CD4-positive, CD25-positive, alpha-beta regulatory T cell (primary cell): ENCODE results near the gene ZNF516. TPM values are rescaled to one million over a fixed set of nuclear protein-coding genes. Genes with fewer than 3 reads are reported as not detected.
A peak's percentile ranks its signal among the peaks of the same experiment; 100 is the strongest.

Source experiments
- ATAC-seq, 2 donors: fragments of 150-1000 bp; cut with Tn5 transposase; one replicate each; pipeline ENCODE4 v1.10.0; 2021; ENCODE audit warnings: low read depth in 2 of 2, moderate number of reproducible peaks in 2 of 2, moderate library complexity in 1 of 2
- DNase-seq, 3 donors: peaks; one replicate each; pipeline versions ENCODE4 v3.0.0 to v3.0.0-alpha.2; 2012 to 2022; ENCODE audit warnings: mixed read lengths in 1 of 3
- H3K27ac ChIP-seq: one replicate; pipeline ENCODE4 v1.7.0; 2013; ENCODE audit warnings: mild to moderate bottlenecking, low read length; ENCODE audit not compliant: insufficient read depth, poor library complexity, severe bottlenecking
- H3K27me3 ChIP-seq: one replicate; pipeline ENCODE4 v1.7.0; 2013; ENCODE audit warnings: low read length; ENCODE audit not compliant: control insufficient read depth, insufficient read depth
- H3K36me3 ChIP-seq: one replicate; pipeline ENCODE4 v1.7.0; 2013; ENCODE audit warnings: mild to moderate bottlenecking, low read length, moderate library complexity; ENCODE audit not compliant: control insufficient read depth, insufficient read depth
- H3K4me1 ChIP-seq: 2 replicates; pipeline ENCODE4 v1.7.0; 2013; ENCODE audit warnings: mild to moderate bottlenecking, low read length; ENCODE audit not compliant: insufficient read depth, control insufficient read depth, poor library complexity, severe bottlenecking
- H3K4me3 ChIP-seq: one replicate; pipeline ENCODE4 v1.7.0; 2013; ENCODE audit warnings: low read depth, mild to moderate bottlenecking, low read length, moderate library complexity
- H3K9me3 ChIP-seq, 2 experiments: 1 replicate in 1 of 2; 2 replicates in 1 of 2; pipeline ENCODE4 v1.7.0; 2013; ENCODE audit warnings: low read length in 2 of 2, mild to moderate bottlenecking in 1 of 2, moderate library complexity in 1 of 2; ENCODE audit not compliant: control insufficient read depth in 2 of 2
- H3K27ac Mint-ChIP-seq, 3 donors: one replicate each; pipeline ENCODE4 v1.8.0; 2020 to 2022; ENCODE audit warnings: mild to moderate bottlenecking in 3 of 3, mixed read lengths in 3 of 3, moderate library complexity in 2 of 3
- H3K27me3 Mint-ChIP-seq: one replicate; pipeline ENCODE4 v1.8.0; 2022; ENCODE audit warnings: mild to moderate bottlenecking, mixed read lengths
- H3K36me3 Mint-ChIP-seq: one replicate; pipeline ENCODE4 v1.8.0; 2020; ENCODE audit warnings: mixed read lengths
- H3K4me1 Mint-ChIP-seq, 4 donors: one replicate each; pipeline ENCODE4 v1.8.0; 2020 to 2022; ENCODE audit warnings: mixed read lengths in 4 of 4, mild to moderate bottlenecking in 1 of 4
- H3K4me3 Mint-ChIP-seq, 4 donors: one replicate each; pipeline ENCODE4 v1.8.0; 2020 to 2022; ENCODE audit warnings: mild to moderate bottlenecking in 4 of 4, mixed read lengths in 4 of 4, moderate library complexity in 3 of 4
- H3K9me3 Mint-ChIP-seq, 7 donors: one replicate each; pipeline ENCODE4 v1.8.0; 2020 to 2022; ENCODE audit warnings: mixed read lengths in 7 of 7, mild to moderate bottlenecking in 3 of 7, moderate library complexity in 2 of 7
- polyA plus RNA-seq, 4 donors: library from polyadenylated mRNA; unstranded; fragments of 300-500 nt; fragmentation: Illumina TruSeq; gene quantifications; one replicate each; pipeline ENCODE4 v1.2.3, GENCODE V29; 2021
- total RNA-seq: library from RNA; stranded (reverse); gene quantifications from one replicate; pipeline ENCODE4 v1.2.3, GENCODE V29; 2022

Gene ZNF516
- total and polyA plus RNA-seq, 5 donors from 2014 or later = 0.26 to 9.9 (median 0.57) TPM; not detected in 1

DNA sequence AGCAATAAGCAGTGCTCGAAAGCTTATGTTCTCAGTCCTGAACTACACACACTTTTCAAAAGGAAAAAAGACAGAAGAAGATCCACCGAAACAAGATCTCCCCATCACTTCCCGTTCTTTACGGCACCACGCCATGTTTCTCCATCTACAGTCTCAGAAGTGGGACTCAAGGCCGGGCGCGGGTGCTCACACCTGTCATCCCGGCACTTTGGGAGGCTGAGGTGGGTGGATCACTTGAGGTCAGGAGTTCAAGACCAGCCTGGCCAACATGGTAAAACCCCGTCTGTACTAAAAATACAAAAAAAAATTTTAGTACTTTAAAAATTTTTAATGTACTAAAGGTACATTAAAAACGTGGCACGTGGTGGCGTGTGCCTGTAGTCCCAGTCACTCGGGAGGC is 31.2 kb downstream of the ZNF516 start:
- peaks cover 2% of the 10 kb centered on the region for H3K4me1 ChIP-seq
- no peak for DNase-seq
- Mint-ChIP-seq H3K27me3 (no peaks in the 10 kb centered on the region), H3K27ac (no peak overlapping the region), H3K4me3 (no peak overlapping the region), H3K4me1 (peaks cover 0 to 20% (median 2%) of the 10 kb centered on the region in 4 donors), H3K9me3 (no peaks in the 10 kb centered on the region), H3K36me3 (no peaks in the 10 kb centered on the region)
- no peaks in the 10 kb centered on the region for H3K27me3 ChIP-seq
- no peak overlapping the region for H3K4me3 ChIP-seq
- ATAC-seq = no peak
- H3K36me3 ChIP-seq = no peaks in the 10 kb centered on the region
- no peaks in the 10 kb centered on the region for H3K9me3 ChIP-seq
- H3K27ac ChIP-seq = no peak overlapping the region

DNA sequence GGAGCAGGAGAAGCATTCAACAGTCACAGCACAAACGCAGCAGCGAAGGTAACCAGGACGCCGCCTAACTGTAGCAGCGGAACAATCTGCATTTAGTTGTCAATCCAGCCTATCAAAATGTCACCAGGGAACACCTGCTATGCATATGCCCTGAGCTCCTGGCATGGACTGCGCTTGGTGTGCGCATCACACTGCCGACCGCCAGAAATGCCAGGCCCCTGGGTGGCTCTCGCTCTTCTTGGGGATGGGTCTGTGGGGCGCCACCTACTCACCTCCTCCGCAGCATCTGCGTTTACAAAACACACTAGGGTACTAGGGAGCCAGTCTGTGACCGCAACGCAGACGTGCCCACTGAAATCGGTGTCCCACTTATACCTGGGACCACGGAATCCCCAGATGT is 31.7 kb downstream of the ZNF516 start:
- Histone ChIP-seq H3K9me3 (no peaks in the 10 kb centered on the region), H3K4me1 (peaks cover 2% of the 10 kb centered on the region), H3K27ac (no peak overlapping the region), H3K27me3 (no peaks in the 10 kb centered on the region), H3K36me3 (no peaks in the 10 kb centered on the region), H3K4me3 (no peak overlapping the region)
- Mint-ChIP-seq H3K27ac (no peak overlapping the region), H3K4me1 (peaks cover 0 to 17% (median 2%) of the 10 kb centered on the region in 4 donors), H3K4me3 (no peak overlapping the region), H3K36me3 (no peaks in the 10 kb centered on the region), H3K27me3 (no peaks in the 10 kb centered on the region), H3K9me3 (no peaks in the 10 kb centered on the region)
- DNase-seq (no peak), ATAC-seq (no peak)

DNA sequence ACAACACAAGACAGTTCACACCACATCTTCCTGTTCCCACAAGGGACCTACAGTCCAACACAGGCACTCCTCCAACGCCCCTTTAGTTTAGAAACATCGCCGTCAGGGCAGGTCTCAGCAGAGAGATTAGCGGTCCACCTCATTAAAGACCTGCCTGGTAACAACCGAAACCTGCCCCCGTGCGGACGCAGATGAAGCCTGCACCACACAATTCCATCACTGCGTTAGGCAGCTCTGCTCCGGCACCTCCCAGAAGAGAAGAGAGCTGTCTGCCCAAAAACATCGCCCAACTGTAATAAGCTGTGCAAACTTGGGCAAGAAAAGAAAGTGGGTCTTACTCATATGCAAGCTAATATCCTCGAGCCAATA is 32.7 kb downstream of the ZNF516 start:
- H3K4me3 Mint-ChIP-seq = no peak overlapping the region
- Histone ChIP-seq H3K27ac (no peak overlapping the region), H3K36me3 (no peaks in the 10 kb centered on the region), H3K4me3 (no peak overlapping the region), H3K4me1 (peaks cover 1% of the 10 kb centered on the region), H3K27me3 (no peaks in the 10 kb centered on the region), H3K9me3 (no peaks in the 10 kb centered on the region)
- ATAC-seq (no peak), DNase-seq (no peak)
- H3K36me3 Mint-ChIP-seq = no peaks in the 10 kb centered on the region
- no peaks in the 10 kb centered on the region for H3K9me3 Mint-ChIP-seq
- peaks cover 0 to 7% (median 1%) of the 10 kb centered on the region in 4 donors for H3K4me1 Mint-ChIP-seq
- no peak overlapping the region for H3K27ac Mint-ChIP-seq
- no peaks in the 10 kb centered on the region for H3K27me3 Mint-ChIP-seq

- Mint-ChIP-seq H3K27me3 (no peaks in the 10 kb centered on the region), H3K9me3 (no peaks in the 10 kb centered on the region), H3K4me3 (no peak overlapping the region), H3K27ac (no peak overlapping the region), H3K36me3 (no peaks in the 10 kb centered on the region), H3K4me1 (peaks cover 0 to 6% (median 1%) of the 10 kb centered on the region in 4 donors)
- ATAC-seq = no peak
- Histone ChIP-seq H3K4me1 (no peaks in the 10 kb centered on the region), H3K4me3 (no peak overlapping the region), H3K36me3 (no peaks in the 10 kb centered on the region), H3K27ac (no peak overlapping the region), H3K9me3 (no peaks in the 10 kb centered on the region), H3K27me3 (no peaks in the 10 kb centered on the region)
- no peak for DNase-seq
Measured at GRCh38 chr18:76461692-76462325, 33.2 kb downstream of the ZNF516 start.

DNA sequence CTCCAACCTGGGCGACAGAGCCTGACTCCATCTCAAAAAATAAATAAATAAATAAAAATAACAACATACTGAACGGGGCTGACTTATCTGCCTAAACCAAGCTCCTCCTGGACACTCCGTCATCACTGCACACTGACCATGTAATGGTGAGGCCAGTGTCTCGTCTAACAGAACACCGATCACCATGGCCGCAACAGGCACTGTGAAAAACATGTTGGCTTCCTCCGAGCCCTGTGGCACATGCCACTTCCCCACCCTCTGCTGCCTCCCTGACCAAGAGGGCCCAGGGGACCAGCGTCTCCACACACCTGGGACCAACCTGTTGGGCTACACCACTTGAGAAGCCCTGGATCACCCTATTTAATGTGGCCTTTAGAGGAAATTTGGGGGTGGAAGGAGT is 33.9 kb downstream of the ZNF516 start:
- Mint-ChIP-seq H3K36me3 (no peaks in the 10 kb centered on the region), H3K4me1 (peaks cover 0 to 2% (median 0%) of the 10 kb centered on the region in 4 donors), H3K27me3 (no peaks in the 10 kb centered on the region), H3K4me3 (no peak overlapping the region), H3K9me3 (no peaks in the 10 kb centered on the region), H3K27ac (no peak overlapping the region)
- ATAC-seq = no peak
- H3K27me3 ChIP-seq = no peaks in the 10 kb centered on the region
- H3K9me3 ChIP-seq = no peaks in the 10 kb centered on the region
- no peak overlapping the region for H3K27ac ChIP-seq
- H3K4me1 ChIP-seq = no peaks in the 10 kb centered on the region
- no peaks in the 10 kb centered on the region for H3K36me3 ChIP-seq
- no peak overlapping the region for H3K4me3 ChIP-seq
- DNase-seq = no peak

- Mint-ChIP-seq H3K27me3 (no peaks in the 10 kb centered on the region), H3K9me3 (no peaks in the 10 kb centered on the region), H3K4me1 (peaks cover 0 to 2% (median 0%) of the 10 kb centered on the region in 4 donors), H3K4me3 (no peak overlapping the region), H3K36me3 (no peaks in the 10 kb centered on the region), H3K27ac (peak overlapping the region in 1 of 3 donors; percentile 1)
- DNase-seq (no peak), ATAC-seq (no peak)
- no peak overlapping the region for H3K4me3 ChIP-seq
- H3K27ac ChIP-seq = no peak overlapping the region
- no peaks in the 10 kb centered on the region for H3K27me3 ChIP-seq
- no peaks in the 10 kb centered on the region for H3K36me3 ChIP-seq
- H3K4me1 ChIP-seq = no peaks in the 10 kb centered on the region
- H3K9me3 ChIP-seq = no peaks in the 10 kb centered on the region
Measured at GRCh38 chr18:76460482-76460881, 34.6 kb downstream of the ZNF516 start.

- Mint-ChIP-seq H3K9me3 (no peaks in the 10 kb centered on the region), H3K4me3 (no peak overlapping the region), H3K36me3 (no peaks in the 10 kb centered on the region), H3K4me1 (no peaks in the 10 kb centered on the region), H3K27me3 (no peaks in the 10 kb centered on the region), H3K27ac (no peak overlapping the region)
- DNase-seq (no peak), ATAC-seq (no peak)
- Histone ChIP-seq H3K4me1 (no peaks in the 10 kb centered on the region), H3K9me3 (no peaks in the 10 kb centered on the region), H3K27ac (no peak overlapping the region), H3K36me3 (no peaks in the 10 kb centered on the region), H3K4me3 (no peak overlapping the region), H3K27me3 (no peaks in the 10 kb centered on the region)
Measured at GRCh38 chr18:76459687-76460350, 35.2 kb downstream of the ZNF516 start.

GRCh38 chr18:76459312-76459686 is 35.7 kb downstream of the ZNF516 start:
- H3K4me3 Mint-ChIP-seq = no peak overlapping the region
- H3K27ac Mint-ChIP-seq = no peak overlapping the region

More at GRCh38 chr18:76459312-76459686, 35.7 kb downstream of the ZNF516 start:
- Histone ChIP-seq H3K4me1 (no peaks in the 10 kb centered on the region), H3K36me3 (no peaks in the 10 kb centered on the region), H3K9me3 (no peaks in the 10 kb centered on the region), H3K4me3 (no peak overlapping the region), H3K27me3 (no peaks in the 10 kb centered on the region), H3K27ac (no peak overlapping the region)
- Mint-ChIP-seq H3K27me3 (peaks cover 2% of the 10 kb centered on the region), H3K9me3 (no peaks in the 10 kb centered on the region), H3K4me1 (no peaks in the 10 kb centered on the region), H3K36me3 (no peaks in the 10 kb centered on the region)
- no peak for ATAC-seq
- DNase-seq = no peak
